22Rv1 (cell line): ENCODE results near the gene TAAR6.

Experiments used
- ZFX ChIP-seq: fragments of 450-650 bp; IDR thresholded peaks from 2 replicates; pipeline ENCODE4 v1.6.1; 2017; ENCODE audit warnings: antibody characterized with exemption, borderline replicate concordance
- TF ChIP-seq, protein P1 (sequence below): fragments of 450-650 bp; IDR thresholded peaks from 2 replicates; pipeline ENCODE4 v1.5.1; 2017; ENCODE audit warnings: mild to moderate bottlenecking

DNA sequence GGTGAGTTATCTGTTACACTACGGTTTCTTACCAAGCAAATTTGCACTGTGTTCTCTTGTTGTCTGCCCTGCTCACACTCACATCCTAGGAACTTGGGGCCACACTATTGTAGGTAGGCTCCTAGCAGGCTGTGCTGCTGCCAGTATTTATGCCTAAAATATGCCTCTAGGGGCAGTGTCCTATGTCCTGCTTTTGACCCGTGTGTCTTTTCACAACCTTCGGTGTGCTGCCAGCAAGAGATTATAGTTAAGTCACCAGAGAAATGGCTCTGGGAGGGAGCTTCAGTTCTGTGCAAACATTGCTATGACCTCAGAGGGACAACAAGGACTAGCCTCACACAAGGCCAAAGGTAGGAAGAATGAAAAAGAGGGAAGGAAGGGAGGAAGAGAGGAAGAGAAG is 28.4 kb downstream of the TAAR6 start:
- TF ChIP-seq, protein P1, sequence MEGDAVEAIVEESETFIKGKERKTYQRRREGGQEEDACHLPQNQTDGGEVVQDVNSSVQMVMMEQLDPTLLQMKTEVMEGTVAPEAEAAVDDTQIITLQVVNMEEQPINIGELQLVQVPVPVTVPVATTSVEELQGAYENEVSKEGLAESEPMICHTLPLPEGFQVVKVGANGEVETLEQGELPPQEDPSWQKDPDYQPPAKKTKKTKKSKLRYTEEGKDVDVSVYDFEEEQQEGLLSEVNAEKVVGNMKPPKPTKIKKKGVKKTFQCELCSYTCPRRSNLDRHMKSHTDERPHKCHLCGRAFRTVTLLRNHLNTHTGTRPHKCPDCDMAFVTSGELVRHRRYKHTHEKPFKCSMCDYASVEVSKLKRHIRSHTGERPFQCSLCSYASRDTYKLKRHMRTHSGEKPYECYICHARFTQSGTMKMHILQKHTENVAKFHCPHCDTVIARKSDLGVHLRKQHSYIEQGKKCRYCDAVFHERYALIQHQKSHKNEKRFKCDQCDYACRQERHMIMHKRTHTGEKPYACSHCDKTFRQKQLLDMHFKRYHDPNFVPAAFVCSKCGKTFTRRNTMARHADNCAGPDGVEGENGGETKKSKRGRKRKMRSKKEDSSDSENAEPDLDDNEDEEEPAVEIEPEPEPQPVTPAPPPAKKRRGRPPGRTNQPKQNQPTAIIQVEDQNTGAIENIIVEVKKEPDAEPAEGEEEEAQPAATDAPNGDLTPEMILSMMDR, result peak; percentile 74
- no peak for TF ChIP-seq ZFX
